Muscle of leg (tissue), 11 donors: ENCODE data around the gene ARMC6. TPM values are rescaled to one million over a fixed set of nuclear protein-coding genes. Genes with fewer than 3 reads are reported as not detected.
"Not testable (repeated sequence)": the region's sequence is repeated elsewhere in the genome, so short reads cannot be mapped to it uniquely, and the experiment has no call there.

Experiments
- DNase-seq: peaks from one replicate; pipeline ENCODE4 v3.0.0; 2013
- H3K27ac ChIP-seq: one replicate; pipeline ENCODE4 v1.5.1; 2013; ENCODE audit warnings: mild to moderate bottlenecking, low read length, control low read depth
- H3K27me3 ChIP-seq: one replicate; pipeline ENCODE4 v1.6.1; 2013; ENCODE audit warnings: low read length; ENCODE audit not compliant: control insufficient read depth, insufficient read depth
- H3K36me3 ChIP-seq: one replicate; pipeline ENCODE4 v1.6.1; 2013; ENCODE audit warnings: low read length; ENCODE audit not compliant: control insufficient read depth, insufficient read depth
- H3K4me1 ChIP-seq: one replicate; pipeline ENCODE4 v1.6.1; 2013; ENCODE audit warnings: low read length; ENCODE audit not compliant: control insufficient read depth, insufficient read depth
- H3K4me3 ChIP-seq: one replicate; pipeline ENCODE4 v1.5.1; 2013; ENCODE audit warnings: low read length, control low read depth
- H3K9me3 ChIP-seq: replicated peaks from 2 replicates; pipeline ENCODE4 v1.6.1; 2013; ENCODE audit warnings: low read depth, low read length; ENCODE audit not compliant: control insufficient read depth
- WGBS: methylation state at CpG from one replicate; pipeline ENCODE4 v1.1.5; 2013; ENCODE audit warnings: missing lambda C conversion rate; ENCODE audit not compliant: insufficient coverage; 5-methylcytosine and 5-hydroxymethylcytosine counted together
- polyA plus RNA-seq, 8 donors: library from polyadenylated mRNA; unstranded; fragments of 120-200 nt; gene quantifications; one replicate each; pipeline versions ENCODE4 v1.2.1 to v1.2.3, GENCODE V29; 2013; ENCODE audit warnings: inconsistent platforms in 1 of 8, low replicate concordance in 1 of 8; ENCODE audit not compliant: insufficient read length in 8 of 8, insufficient read depth in 1 of 8
- total RNA-seq: library from RNA; stranded (reverse); fragments of 120-200 nt; gene quantifications from one replicate; pipeline ENCODE4 v1.2.4, GENCODE V29; 2013

ARMC6 gene
- total and polyA plus RNA-seq, 9 donors = 20.9 to 31.9 (median 29.4) TPM

DNA sequence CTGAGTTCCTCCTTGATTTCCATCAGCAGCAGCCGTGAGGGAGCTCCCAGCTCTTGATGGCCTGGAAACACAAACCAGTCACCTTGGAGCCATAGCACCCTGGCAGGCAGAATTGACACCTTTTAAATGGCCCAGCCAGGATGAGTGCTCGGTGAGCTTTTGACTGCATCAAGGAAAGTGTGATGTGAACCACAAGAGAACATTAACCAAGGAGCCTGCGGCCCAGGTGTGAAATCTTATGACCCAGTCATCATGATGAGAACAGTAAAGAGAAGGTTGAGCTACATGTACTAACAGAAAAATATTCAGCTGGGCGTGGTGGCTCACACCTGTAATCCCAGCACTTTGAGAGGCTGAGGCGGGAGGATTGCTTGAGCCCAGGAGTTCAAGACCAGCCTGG lies 22.9 kb upstream of the ARMC6 start:
- H3K9me3 ChIP-seq = no peaks in the 10 kb centered on the region

DNA sequence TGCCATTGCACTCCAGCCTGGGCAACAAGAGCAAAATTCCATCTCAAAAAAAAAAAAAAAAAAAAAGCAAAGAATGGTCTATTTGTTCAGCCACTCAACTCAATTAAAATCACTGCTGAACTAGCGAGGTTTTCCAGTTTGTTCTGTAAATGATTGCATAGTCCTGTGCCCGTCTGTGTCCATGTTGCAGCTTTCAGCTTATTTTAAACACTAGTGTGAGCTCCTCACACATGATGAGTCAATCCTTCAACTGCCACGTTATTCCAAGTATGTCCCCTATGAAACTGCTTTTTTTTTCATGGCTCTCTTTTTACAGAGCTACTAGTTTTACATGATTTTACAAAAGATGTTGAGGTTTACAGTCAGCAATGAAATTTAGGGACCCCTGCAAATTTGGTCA lies 12.3 kb upstream of the ARMC6 start:
- Histone ChIP-seq H3K27me3 (no peaks in the 10 kb centered on the region), H3K4me3 (no peak overlapping the region), H3K27ac (no peak overlapping the region), H3K4me1 (no peaks in the 10 kb centered on the region), H3K9me3 (no peaks in the 10 kb centered on the region), H3K36me3 (peaks cover 68% of the 10 kb centered on the region)
- WGBS = 92% methylated on average over 2 of the region's 3 CpGs
- DNase-seq = no peak

More for the DNA sequence above, 22.9 kb upstream of the ARMC6 start:
- 89% methylated on average over 5 of the region's 5 CpGs for WGBS
- H3K4me1 ChIP-seq = no peaks in the 10 kb centered on the region
- H3K36me3 ChIP-seq = peaks cover 70% of the 10 kb centered on the region
- H3K27ac ChIP-seq = no peak overlapping the region
- no peak for DNase-seq
- H3K4me3 ChIP-seq = no peak overlapping the region
- no peaks in the 10 kb centered on the region for H3K27me3 ChIP-seq

DNA sequence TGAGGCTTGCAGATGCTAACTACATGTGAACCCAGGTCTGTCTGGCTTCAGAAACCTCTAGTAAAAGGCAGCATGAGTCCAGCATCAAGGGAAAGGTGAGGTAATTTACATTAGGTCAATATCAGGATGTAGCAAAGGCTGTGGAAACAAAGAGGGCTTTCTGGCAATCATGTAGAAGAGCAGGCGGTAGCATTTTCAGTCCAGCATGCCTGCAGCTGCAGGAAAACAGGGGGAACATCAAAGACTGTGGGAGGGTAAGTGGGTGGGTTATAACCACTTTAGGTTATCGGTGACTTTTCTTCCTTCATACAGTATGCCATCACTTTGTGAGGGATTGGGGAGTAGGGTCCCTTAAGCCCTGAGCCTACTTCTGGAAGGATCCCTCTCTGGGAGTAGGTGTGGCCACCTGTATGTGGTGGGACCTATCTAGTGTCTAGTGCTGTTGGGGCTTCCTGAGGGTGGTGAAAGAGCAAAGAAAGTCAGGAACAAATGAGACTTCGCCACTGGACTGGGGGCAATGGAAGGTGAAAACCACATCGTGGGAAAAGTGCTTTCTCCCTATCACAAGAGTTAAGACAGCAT lies 10.9 kb upstream of the ARMC6 start:
- H3K9me3 ChIP-seq = no peaks in the 10 kb centered on the region
- WGBS = 80% methylated on average over 1 of the region's 4 CpGs

DNA sequence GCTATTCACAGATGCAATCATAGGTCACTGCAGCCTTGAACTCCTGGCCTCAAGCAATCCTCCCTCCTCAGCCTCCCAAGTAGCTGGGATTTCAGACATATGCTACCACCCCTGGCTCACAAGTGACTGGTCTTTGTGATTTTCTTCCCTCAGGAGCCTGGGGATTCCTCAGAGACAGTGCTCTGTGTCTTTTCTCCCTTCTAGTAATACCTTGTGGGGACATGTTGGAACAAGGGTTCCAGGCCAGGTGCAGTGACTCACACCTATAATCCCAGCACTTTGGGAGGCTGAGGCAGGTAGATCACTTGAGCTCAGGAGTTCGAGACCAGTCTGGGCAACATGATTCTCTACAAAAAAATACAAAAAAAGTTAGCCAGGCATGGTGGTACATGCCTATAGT lies 10.0 kb upstream of the ARMC6 start:
- not testable (repeated sequence) for H3K4me3 ChIP-seq
- H3K36me3 ChIP-seq = peaks cover 69% of the 10 kb centered on the region
- WGBS = no CpG with 5 or more reads among the region's 1 CpG

More for the DNA sequence above, 10.9 kb upstream of the ARMC6 start:
- no peak overlapping the region for H3K27ac ChIP-seq
- no peaks in the 10 kb centered on the region for H3K4me1 ChIP-seq
- no peak for DNase-seq
- H3K27me3 ChIP-seq = no peaks in the 10 kb centered on the region
- peaks cover 69% of the 10 kb centered on the region for H3K36me3 ChIP-seq
- H3K4me3 ChIP-seq = no peak overlapping the region

DNA sequence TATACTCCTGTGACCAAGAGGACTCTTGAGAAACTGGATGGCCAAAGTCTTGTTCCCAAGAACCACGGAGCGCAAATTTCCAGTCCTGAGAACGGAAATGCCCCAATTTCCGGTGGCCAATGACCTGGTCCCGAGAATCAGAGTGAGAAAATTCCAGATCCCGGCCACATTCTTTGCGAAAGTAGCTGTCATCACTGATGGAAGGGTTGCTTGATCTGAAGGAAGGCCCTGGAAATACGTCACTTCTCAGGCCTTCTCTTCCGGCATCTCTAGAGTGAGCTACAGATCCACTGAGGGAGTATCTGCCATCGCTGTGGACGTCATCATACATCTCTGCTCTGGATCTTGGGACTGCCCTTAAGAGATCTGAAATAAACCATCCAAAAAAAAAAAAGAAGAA lies 7.5 kb upstream of the ARMC6 start:
- Histone ChIP-seq H3K27me3 (no peaks in the 10 kb centered on the region), H3K27ac (no peak overlapping the region), H3K36me3 (peaks cover 76% of the 10 kb centered on the region), H3K4me1 (no peaks in the 10 kb centered on the region), H3K4me3 (no peak overlapping the region), H3K9me3 (no peaks in the 10 kb centered on the region)
- no peak for DNase-seq
- 96% methylated on average over 10 of the region's 11 CpGs for WGBS

More for the DNA sequence above, 10.0 kb upstream of the ARMC6 start:
- H3K27me3 ChIP-seq, DNase-seq, H3K9me3 ChIP-seq, H3K4me1 ChIP-seq, H3K27ac ChIP-seq: not testable (repeated sequence)

DNA sequence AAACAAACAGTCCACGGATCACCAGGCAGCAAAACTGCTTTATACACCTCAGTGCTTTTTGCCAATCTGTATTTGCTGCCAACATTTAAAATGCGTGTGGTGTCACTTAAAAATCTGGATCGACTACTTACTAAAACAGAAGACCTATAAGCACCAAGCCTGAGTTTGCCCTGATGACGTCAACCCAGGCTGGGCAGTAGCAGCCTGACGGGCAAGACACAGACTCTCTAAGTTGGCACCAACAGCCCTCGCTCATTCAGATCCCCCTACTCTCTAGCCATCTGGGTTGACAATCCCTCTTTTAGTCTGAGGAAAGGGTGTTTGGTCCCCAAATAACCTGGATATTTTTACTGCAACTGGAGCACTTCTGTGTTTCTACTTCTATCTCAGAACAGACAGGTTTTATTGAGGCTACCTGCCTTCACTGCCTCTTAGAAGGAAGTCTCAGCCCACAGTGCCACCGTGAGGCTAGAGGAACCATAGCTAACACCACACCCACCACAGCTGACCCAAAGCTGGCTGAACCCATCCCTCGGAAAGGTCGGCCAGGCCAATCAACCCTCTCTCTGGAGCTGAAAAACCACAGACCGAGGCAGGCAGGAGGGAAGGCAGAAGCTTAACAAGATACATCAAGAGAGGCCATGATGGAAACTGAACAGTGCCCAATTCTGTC lies 7.0 kb upstream of the ARMC6 start:
- Histone ChIP-seq H3K27ac (no peak overlapping the region), H3K36me3 (peaks cover 77% of the 10 kb centered on the region), H3K4me1 (no peaks in the 10 kb centered on the region), H3K27me3 (no peaks in the 10 kb centered on the region), H3K9me3 (no peaks in the 10 kb centered on the region), H3K4me3 (no peak overlapping the region)
- no peak for DNase-seq
- 60% methylated on average over 5 of the region's 10 CpGs for WGBS

DNA sequence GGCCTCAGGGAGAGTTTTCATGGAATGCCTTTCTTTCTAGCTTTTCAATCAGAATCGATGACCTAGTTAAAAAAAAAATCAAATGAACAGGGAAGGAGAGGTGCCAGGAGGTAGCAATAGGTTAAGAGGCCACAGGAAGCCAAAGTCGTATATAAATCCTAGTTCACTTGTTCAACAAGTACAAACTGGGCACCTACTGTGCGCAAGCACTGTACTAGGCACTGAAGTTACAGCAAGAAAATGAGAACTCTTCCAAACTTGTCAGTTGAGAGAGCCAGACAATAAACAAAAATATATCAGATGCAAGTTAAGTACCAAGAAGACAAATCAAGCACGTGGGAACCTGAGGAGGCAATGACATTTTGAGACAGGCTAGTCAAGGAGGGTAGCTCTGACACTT lies 6.2 kb upstream of the ARMC6 start:
- DNase-seq = no peak
- Histone ChIP-seq H3K4me3 (no peak overlapping the region), H3K9me3 (no peaks in the 10 kb centered on the region)

DNA sequence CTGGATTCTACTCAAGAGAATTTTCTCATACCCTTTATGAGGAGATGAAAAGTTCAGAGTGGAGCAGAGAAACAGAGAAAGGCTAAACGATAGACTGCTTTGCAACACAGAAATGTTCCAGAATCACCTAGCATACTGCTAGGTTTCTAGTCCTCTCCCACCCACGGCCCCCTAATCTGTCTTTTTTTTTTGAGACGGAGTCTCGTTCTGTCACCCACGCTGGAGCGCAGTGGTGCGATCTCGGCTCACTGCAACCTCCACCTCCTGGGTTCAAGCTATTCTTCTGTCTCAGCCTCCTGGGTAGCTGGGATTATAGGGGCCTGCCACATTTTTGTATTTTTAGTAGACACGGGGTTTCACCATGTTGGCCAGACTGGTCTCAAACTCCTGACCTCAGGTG lies 4.9 kb upstream of the ARMC6 start:
- H3K4me3 ChIP-seq = no peak overlapping the region
- WGBS = 80% methylated on average over 1 of the region's 9 CpGs
- H3K36me3 ChIP-seq = peaks cover 62% of the 10 kb centered on the region
- DNase-seq = no peak
- no peaks in the 10 kb centered on the region for H3K9me3 ChIP-seq
- no peaks in the 10 kb centered on the region for H3K27me3 ChIP-seq
- peaks cover 10% of the 10 kb centered on the region for H3K4me1 ChIP-seq
- H3K27ac ChIP-seq = no peak overlapping the region

More for the DNA sequence above, 6.2 kb upstream of the ARMC6 start:
- peaks cover 75% of the 10 kb centered on the region for H3K36me3 ChIP-seq
- no CpG with 5 or more reads among the region's 4 CpGs for WGBS
- no peaks in the 10 kb centered on the region for H3K27me3 ChIP-seq
- no peak overlapping the region for H3K27ac ChIP-seq
- peaks cover 5% of the 10 kb centered on the region for H3K4me1 ChIP-seq

DNA sequence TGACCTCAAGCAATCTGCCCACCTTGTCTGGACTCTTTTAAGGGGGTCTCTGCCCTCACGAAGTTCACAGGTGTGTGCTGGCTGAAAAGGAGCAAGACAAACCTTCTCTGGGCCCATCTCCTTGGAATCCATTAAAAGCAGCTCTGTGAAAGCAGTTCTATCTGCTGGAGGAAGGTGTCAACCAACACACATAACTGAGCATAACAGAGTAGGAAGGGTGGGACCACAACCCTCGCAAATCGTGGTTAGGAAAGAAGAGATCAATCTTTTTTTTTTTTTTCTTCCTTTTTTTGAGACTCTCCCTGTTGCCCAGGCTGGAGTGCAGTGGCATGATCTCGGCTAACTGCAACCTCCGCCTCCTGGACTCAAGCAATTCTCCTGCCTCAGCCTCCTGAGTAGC lies 1.5 kb upstream of the ARMC6 start:
- H3K4me3 ChIP-seq = peak overlapping the region; percentile 8
- H3K36me3 ChIP-seq = peaks cover 34% of the 10 kb centered on the region
- no peaks in the 10 kb centered on the region for H3K9me3 ChIP-seq
- peaks cover 18% of the 10 kb centered on the region for H3K4me1 ChIP-seq
- no CpG with 5 or more reads among the region's 5 CpGs for WGBS
- no peak overlapping the region for H3K27ac ChIP-seq
- no peak for DNase-seq
- H3K27me3 ChIP-seq = no peaks in the 10 kb centered on the region

DNA sequence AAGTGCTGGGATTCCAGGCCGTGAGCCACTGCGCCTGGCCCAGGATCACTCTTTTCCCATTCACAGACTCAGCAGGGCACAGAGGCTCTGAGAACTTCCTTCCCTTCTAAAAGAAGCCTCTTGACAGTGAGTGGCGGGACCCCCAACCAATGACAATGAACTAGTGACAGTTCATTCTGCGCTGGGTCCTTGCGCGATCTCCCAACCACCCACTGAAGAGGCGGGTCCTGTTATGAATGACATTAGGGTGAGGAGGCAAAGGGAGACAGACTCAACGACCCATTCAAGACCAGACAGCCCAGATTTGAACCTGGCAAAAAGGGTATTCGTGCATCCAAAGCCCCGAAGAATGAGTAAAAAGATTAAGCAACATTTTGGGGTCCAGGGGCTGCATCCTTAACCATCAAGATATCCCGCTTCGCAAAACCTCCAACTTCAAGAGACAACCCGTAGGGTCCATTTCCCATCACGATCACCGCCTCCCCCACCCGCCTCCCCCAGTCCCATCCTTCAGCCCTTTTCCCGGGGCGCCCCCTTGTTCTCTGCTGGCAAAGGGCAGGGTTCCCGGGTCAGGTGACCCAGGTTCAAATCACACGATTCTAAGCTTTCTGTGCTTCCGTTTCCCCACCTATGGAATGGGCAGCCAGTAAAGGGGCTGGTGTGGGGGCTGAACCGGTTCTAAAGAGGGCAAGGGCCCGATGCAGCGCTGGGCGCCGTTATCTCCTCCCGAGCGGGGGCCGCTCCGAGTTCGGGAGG lies 805 bp upstream of the ARMC6 start:
- H3K27ac ChIP-seq = peak overlapping the region; percentile 90
- H3K36me3 ChIP-seq = peaks cover 33% of the 10 kb centered on the region
- H3K9me3 ChIP-seq = peaks cover under 1% of the 10 kb centered on the region
- peak; percentile 97 for DNase-seq
- peaks cover 18% of the 10 kb centered on the region for H3K4me1 ChIP-seq
- WGBS = 0% methylated on average over 20 of the region's 31 CpGs
- H3K27me3 ChIP-seq = no peaks in the 10 kb centered on the region
- H3K4me3 ChIP-seq = peak overlapping the region; percentile 80
